Skin of body (tissue), 2 donors: ENCODE results near the gene TMEM219. TPM values are rescaled to one million over a fixed set of nuclear protein-coding genes. Genes with fewer than 3 reads are reported as not detected.

Experiments used
- DNase-seq: peaks from one replicate; lab custom pipeline; 2025; lab: John Stamatoyannopoulos, UW
- total RNA-seq: library from RNA; depleted of rRNA; stranded (reverse); fragments of >200 nt; gene quantifications from one replicate; pipeline ENCODE4 v1.2.3, GENCODE V29; 2014

Gene TMEM219
- total RNA-seq, 1 donor from 2014 or later: 30.3 TPM

DNA sequence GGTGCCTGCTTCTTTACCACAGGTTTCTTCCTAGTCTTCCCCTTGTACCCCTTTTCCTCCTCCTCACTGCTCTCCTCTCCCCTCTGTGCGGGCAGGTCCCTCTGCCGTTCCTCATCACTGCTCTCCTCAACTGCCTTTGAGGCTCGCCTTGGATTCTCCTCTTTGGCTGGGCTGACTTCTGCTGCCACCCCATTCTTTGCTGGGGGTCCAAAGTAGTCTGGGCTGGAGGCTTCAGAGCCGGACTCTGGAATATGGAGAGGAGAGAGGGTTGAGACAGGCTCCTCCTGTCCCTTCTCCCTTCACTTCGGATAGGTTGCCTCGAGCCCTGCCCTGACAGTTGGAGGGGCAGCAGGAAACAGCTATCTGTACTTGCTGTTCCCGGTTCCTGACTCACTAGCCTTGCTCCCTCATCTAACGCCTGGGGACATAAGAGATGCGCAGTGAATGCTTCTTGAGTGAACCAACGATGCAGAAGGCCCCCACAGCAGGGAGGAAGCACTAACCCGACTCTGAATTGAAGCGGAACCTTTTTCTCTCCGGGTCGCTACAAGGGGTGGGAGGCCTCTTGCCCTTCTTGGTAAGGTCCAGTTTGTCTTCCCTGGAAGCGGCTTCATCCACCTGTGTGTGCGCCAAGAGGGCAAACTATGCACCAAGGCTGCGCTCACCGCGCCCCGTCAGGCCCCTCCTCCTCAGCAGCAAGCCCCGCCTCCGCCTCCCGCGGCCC, 32.9 kb downstream of the TMEM219 start:
- no peak for DNase-seq

DNA sequence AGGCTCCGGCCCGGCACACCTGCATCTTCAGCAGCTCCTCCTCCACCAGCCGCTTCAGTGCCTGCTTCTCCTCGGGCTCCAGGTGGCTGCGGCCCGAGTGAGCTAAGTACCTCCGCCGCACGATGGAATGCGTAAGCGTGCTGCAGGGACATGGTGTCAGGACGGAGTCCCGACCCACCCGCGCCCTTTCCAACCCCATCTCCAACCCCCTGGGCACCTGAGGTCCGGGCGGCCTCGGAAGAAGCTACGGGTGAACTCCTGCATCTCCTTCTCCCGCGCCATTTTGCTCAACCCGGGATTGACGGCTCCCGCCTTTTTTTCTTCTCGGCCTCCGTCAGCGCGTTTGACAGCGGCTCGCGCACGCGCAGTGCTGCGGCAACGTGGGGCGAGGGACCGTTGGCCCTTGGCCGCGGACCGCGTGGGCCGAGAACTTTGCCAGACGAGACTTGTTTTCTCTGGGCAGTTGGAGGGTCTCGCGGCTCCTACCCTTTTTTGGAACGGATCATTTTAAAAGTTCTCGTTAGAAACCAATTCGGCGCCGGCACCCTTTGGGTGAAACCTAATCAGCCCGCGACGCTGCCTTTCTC, 33.5 kb downstream of the TMEM219 start, which contains the start of gene HIRIP3:
TSS of gene HIRIP3 (minus strand) at position 294 of the 587 bp plus-strand sequence. CDS start at position 282, 12 bp downstream.
- DNase-seq: no peak

DNA sequence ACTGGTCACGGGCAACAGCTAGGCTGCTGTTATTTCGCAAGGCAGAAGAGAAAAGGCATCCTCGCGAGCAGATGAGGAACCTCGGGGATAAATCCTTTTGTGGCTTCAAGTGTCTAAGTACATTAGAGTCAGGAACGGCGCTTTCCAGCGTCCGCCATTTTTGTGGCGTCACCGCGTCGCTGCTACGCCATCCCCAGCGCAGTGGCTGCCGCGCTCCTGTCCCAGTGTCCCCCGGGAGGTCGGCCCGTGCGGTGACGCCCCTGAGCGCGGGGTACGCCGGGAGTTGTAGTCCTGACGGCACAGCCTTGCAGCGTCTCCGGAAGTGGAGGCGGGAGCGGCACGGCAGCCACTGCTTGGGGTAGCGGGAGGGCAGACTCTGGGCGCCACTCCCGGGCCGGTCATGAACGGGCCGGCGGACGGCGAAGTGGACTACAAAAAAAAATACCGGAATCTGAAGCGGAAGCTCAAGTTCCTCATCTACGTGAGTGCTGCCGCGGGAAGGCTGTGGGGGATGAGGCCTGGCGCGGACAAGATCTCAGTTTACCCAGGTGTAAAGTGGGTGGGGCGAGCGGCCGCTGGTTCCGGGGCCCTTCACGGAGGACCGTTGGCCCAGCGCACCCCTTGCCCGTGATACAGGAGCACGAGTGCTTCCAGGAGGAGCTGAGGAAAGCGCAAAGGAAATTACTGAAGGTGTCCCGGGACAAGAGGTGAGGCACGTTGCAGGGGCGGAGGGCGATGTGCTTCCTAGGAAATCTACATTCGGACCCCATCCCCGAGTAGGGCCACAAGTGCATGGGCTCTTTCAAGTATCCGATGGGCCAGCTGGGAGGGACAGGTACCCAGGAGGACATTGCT, 34.3 kb downstream of the TMEM219 start, which contains the start of gene INO80E:
TSS of gene INO80E (plus strand) at position 331 of the 855 bp plus-strand sequence. CDS start at position 401, 70 bp downstream.
- peak; percentile 98 for DNase-seq

DNA sequence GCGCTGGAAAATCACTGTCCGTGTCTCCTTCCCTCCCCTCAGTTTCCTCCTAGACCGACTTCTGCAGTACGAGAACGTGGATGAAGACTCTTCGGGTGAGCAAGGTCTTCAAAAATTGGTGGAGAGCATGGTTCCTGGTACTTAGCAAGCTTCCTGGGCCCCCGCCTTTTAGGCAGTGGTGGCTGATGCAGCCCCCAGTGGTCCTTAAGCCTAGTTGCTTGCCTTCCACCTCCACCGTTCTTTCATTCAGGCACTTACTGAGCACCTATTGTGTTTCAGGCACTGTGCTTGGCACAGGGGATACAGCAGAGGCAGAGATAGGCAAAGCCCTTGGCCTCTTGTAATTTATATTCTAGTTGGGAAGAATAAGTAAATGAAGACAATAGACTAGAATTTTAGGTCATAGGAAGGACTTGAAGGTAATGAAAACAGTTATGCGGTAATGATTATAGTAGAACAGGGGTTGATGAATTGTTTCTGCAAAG, 34.9 kb downstream of the TMEM219 start:
- no peak for DNase-seq

DNA sequence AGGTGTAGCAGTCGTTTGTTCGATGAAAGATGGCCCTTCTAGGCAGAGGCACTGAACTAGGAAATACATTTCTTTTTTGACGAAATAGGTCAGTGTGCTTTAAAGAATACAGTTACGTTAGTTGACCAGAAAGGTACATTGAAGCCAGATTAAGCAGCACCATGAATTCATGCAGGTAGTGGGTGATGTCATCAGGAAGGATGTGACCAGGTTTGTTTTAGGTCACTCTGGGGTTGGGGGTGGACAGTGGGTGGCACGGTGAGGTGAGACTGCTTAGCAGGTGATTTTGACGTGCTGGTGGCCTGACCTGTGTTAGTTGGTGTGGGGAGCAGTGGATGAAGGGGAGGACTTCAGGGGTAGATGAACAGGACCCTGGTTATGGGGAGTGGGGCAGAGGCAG, 37.7 kb downstream of the TMEM219 start:
- DNase-seq: no peak

DNA sequence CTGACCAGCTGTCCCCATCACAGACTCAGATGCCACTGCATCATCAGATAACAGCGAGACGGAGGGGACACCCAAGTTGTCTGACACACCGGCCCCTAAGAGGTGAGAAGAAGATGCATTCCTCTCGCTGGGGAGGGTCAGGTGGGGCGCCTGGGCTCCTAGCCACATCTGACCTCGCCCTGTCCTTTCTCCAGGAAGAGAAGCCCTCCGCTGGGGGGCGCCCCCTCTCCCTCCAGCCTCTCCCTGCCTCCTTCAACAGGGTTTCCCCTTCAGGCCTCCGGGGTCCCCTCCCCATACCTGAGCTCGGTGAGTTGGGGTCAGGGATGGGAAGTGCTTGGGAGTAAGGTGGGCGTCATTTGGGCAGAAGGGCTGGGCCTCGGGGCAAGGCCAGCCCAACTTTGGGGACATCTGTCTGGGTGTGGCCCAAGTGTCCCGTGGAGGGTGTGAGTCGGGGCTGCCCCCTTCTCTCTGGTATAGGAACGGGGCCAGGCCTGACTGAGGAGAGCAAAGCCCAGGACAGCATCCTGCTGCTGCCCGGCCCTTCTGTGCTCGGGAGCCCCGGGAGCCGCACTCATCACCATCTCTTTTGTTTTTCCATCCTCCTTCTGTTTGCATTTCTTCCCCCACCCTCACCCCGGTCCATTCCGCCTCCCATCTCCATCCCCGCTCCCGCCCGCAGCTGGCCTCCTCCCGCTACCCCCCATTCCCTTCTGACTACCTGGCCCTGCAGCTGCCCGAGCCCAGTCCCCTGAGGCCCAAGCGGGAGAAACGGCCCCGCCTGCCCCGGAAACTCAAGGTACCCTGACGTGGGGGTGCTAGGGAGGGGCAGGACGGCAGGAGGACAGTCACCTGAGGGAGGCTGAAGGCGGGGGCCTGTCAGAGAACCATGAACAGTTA, 39.1 kb downstream of the TMEM219 start:
- no peak for DNase-seq

DNA sequence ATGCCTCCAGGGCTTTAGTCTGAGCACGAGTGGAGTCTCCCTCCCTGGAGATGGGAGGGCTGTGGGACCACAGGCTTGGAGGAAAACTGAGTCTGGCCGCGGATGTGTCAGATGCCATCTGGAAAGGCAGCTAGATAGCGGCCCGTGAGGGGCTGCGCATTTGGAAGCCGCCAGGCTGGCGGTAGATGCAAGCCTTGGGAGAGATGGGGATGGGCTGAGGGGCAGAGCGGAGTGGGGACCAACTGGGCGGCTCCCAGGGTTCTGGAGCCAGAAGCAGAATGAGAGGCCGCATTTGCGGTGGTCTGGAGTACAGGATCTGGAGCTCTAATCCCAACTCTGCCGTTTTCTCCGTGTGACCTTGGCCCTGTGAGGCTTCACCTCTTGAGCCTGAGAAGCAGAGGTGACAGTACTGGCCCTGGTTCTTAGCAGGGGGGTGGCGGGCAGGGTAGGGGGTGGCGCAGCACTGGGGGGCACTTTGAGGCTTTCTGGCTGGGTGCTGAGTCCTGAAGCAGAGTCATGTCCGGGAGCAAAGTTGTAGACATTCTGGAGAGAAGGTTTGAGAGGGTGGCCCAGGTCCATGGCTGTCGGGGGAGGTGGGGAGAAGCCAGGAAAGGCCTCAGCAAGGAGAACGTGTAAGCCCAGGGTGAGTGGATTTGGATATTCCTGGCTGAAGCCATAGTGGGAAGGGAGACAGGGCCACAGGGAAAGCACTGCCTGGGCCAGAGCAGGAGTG, 40.9 kb downstream of the TMEM219 start:
- no peak for DNase-seq

DNA sequence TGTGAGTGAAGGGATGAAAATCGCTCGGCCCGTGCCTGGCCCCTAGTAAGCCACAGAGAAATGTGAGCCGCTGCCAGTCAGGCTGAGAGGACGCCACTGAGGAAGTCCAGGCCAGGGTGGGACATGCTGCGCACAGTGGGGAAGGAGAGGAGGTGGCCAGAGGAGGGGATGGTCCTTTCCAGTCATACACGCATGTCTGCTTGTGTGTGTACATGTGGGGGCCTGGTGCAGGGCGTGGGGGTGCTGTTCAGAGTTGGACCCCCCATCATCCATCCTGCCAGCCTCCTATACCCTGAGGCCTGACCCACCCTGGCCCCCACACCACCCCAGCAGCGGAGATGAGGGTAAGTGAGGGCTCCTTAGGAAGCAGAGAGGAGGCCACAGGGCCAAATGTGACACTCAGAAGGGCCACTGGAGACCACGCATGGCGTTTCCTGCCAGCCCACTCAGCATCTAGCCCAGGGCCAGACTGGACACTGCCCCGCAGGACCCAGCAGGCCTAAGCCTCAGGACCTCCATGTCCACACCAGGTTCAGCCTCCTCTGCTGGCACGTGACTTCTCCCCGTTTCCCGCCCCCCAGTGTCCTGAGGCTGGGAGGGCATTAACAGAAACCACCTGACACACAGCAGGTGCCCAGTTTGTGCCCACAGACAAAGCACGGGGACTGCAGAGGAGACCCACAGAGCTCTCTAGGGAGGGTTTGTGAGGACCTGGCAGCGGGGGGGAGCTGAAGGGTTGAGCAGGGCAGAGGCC, 42.0 kb downstream of the TMEM219 start:
- no peak for DNase-seq

DNA sequence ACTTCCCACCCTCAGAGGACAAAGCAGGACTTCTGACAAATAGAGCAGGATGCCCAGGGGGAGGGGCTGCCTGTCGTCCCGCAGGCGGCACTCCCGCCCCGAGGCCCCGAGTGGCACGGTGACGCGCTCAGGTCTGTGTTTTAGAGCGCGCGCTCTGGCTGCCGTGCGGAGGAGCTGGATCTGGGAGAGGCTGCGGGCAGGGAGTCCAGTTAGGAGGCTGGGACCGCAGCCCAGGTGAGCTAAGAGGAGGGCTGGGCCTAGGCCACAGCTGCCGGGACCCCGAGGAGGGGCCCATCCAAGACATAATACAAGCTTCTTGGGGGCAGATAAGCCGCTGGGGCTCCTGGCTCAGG, 42.5 kb downstream of the TMEM219 start:
- no peak for DNase-seq

DNA sequence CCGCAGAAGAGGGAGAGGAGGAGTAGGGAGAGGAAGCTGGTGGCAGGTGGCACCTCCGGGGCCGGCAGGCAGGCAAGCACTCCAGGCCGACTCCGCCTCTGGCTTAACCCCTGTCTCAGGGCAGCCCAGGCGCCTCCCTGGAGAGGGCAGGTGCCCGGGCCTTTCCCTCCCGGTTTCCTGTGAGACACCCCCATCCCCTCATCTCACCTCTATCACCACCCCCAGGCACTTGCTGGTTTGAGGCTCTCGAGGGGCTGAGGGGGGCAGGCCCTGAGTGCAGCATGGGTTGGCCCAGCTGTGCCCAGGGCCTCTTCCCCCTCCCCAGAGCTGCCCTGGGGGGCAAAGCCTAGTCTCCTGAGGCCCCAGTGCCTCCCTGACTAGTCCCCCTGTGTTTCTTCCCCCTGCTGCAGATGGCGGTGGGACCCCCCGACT, 42.9 kb downstream of the TMEM219 start:
- DNase-seq: no peak

DNA sequence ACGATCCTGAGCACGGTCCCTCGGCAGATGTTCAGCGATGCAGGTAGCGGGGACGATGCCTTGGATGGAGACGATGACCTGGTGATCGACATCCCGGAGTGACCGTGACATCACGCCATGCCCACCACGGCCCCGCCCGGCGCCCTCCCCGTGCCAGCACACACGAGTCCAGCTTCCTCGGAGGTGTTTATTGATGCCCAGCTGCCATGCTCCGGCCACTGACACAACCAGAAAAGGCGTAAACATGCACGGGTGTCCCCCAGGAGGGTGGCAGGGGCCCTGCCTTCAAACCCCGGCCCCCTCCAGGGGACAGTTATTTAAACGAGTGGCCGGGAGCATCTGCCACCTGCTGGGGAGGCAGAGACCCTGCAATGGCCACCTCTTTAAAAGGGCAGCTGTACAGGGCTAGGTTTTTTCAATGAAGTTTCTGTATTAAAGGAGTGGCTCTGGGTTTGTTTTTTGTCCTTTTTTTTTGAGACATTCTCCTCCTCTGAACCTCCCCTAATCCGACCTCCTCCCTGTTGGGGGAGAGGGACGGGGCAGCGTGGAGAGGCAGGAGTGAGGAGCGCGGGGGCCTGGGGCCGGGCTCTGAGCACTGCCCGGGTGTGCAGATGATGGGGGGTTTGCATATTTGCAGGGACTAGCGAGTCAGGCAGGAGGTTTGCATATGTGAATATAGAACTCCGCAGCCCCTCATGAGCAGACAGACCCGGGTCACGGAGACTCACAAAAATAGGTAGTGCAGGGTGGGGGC, 43.6 kb downstream of the TMEM219 start:
- no peak for DNase-seq

DNA sequence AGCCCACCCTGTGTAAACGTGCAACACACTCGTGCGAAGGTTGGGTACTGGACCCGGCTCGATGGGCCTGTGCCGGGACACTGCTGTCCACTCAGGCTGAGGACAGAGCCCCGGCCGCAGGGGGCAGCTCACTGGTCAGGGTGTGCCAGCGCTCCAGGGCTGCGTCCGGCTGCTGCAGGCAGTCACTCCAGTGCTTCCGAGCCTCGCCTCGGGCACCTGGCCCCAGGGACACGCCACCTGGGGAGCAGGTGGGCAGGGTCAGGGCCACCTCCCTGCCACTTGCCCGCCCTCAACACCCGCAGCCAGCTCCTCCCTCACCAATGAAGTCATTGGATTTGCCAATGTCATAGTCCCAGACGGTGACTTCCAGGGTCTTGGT, 44.2 kb downstream of the TMEM219 start:
- no peak for DNase-seq

DNA sequence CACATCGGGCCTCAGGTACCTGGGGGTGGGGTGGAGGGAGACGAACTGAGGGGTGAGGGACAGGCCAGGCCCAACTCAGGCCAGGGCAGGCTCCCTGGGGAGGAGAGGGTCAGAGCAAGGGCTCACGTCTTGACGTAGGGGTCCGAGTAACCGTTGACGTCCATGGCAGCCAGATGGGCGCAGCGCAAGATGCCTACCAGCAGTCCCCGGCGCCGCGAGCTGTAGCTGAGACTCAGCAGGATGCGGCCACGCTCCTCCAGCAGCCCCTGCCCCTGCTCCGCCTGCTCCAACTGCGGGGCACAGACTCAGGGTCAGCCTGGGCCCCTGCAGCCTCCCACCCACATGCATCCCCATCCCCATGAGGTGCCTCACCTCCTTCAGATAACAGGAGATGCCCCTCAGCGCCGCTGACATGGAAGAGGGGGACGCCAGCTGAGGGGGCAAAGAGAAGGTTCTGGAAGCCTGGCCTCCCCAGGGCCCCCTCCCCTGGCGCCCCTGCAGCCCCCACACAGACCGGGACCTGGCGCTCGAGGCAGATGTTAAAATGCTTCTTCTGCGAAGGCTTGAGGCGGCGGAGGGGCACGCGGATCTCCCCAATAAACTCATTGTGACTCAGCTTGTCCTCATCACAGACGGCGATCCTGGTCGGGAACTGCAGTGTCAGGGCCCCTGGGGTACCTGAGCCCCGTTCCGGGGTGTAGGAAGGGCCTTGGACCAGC, 44.9 kb downstream of the TMEM219 start:
- DNase-seq: no peak

DNA sequence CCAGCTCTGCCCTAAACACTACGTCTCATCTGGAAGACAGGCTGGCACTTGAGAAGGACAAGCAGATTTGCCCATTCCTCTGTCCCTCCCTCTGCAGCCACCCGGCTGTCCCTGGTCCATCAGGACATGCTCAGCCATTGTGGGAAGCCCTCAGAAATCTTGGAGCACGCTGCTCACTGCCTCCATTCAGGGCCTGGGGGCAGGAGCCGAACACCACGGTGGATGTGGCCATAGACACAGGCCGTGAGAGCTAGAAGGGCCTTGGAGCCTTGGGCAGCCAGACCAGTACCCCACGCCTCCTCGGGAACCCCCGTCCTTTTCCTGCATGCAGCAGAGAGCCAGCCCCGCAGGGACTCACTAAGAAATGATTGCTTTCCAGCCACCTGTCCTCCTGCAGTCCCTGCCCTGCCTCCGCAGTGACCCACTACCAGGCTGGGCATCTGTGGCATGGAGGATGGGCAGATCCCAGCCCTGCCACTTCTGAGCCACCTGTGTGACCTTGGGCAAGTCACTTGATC, 45.6 kb downstream of the TMEM219 start:
- no peak for DNase-seq

DNA sequence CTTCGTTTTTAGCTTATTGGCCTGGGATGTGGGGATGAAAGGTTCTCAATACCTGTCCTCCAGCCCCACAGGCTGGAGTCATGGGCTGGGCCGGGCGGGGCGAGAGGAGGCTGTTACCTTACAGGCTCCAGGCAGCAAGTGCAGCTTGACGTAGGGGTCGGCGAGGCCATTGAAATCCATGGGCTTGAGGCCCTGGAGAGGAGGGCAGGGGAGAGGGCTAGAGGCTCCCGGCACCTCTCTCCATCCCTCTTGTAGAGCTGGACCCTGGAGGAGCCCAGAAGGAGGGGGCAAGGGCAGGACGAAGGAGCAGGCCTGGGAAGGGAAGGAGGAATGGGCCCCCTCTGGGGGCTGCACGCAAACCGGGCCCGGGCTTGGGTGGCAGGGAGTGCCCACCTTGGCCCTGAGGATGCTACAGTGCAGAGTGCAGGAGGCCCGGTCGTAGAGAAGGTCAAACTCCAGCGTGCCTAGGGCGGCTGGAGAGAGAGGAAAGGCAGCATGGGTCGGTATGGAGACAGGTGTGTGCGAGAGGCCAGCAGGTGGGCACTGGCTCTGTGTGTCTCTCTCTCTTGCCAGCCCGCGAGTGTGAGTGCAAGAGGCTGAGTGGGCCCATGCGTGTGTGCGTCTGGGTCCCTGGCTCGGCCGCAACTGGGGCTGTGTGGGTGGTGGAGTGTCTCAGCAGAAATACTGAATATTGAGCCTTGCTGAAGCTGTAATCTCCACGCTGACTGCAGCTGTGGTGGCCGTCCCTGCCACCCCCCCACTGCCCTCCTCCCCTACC, 47.4 kb downstream of the TMEM219 start:
- no peak for DNase-seq

DNA sequence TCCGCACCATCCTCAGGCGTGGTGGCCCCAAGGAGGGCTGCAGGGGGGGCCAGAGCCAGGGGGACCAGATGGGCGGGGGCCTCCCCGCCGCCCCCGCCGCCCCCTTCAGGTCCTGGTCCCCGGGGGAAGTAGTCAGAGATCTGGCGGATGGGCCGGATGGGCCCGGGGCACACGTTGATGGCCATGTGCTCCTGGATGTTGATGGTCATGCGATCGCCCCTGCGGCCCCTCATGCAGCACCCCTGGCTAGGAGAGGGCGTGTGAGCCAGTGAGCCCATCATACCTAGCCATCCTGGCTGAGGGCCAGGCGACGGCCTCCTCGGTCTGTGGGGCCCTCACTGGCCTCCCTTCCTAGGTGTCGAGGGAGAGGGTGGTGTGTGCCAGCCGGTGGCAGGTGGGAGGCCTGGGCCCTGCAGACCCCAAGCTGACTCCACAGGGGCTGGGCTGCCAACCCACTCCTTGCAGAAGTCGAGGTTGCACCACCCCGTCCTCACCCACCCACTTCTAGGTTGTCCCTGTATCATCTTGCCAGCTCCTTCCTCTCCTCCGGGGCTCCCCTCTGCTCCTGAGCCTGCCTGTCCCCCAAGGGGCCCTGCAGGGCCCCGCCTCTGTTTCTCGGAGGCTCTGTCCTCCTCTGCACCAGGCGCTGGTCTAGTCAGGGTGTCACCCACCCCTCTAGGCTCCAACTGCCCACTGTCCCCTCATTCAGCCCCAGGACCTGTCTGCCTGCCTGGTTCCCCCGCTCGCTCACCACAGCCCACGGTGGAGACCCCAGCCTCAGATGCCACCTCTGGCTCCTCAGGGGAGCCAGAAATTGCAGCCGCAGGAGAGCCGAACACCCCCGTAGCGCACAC, 48.3 kb downstream of the TMEM219 start:
- no peak for DNase-seq
